Measurements from ENCODE around the gene OR13G1.
A peak's percentile ranks its signal among the peaks of the same experiment; 100 is the strongest.

The OR13G1 gene

GRCh38 chr1:247639381-247639981 lies 40.1 kb downstream of the OR13G1 start:
- no peak for TF ChIP-seq CTCF (conservative IDR thresholded peaks at IDR 0.05; ENCODE audit: low read depth, low read length)
- peak; percentile 2 for DNase-seq (ENCODE audit: low read depth)
- no peak overlapping the region for H3K4me3 ChIP-seq (ENCODE audit: low read depth, low read length)

GRCh38 chr1:247638781-247639180 lies 40.8 kb downstream of the OR13G1 start:
- no peak for DNase-seq (ENCODE audit: low read depth)

GRCh38 chr1:247638011-247638410 lies 41.5 kb downstream of the OR13G1 start:
- no peak for DNase-seq (ENCODE audit: low read depth)
- no peak overlapping the region for H3K4me3 ChIP-seq (ENCODE audit: low read depth, low read length)
- no peak for TF ChIP-seq CTCF (conservative IDR thresholded peaks at IDR 0.05; ENCODE audit: low read depth, low read length)

More at GRCh38 chr1:247638781-247639180, 40.8 kb downstream of the OR13G1 start:
- no peak for TF ChIP-seq CTCF (conservative IDR thresholded peaks at IDR 0.05; ENCODE audit: low read depth, low read length)
- no peak overlapping the region for H3K4me3 ChIP-seq (ENCODE audit: low read depth, low read length)

- H3K4me3 ChIP-seq (ENCODE audit: low read depth, low read length) = no peak overlapping the region
- no peak for TF ChIP-seq CTCF (conservative IDR thresholded peaks at IDR 0.05; ENCODE audit: low read depth, low read length)
- DNase-seq (ENCODE audit: low read depth) = no peak
Observed at GRCh38 chr1:247627951-247628350, 51.6 kb downstream of the OR13G1 start.
